Mammary epithelial cell (primary cell): ENCODE data around the gene EVC.

Experiments
- CTCF ChIP-seq, 2 donors: IDR thresholded peaks in 1 of 2; conservative IDR thresholded peaks in 1 of 2; 2 replicates each; pipeline ENCODE4 v1.5.1; 2011 to 2012; ENCODE audit warnings: inconsistent platforms in 2 of 2, low read length in 2 of 2, mild to moderate bottlenecking in 2 of 2, control low read depth in 1 of 2, low read depth in 1 of 2; ENCODE audit not compliant: insufficient read depth in 1 of 2; ENCODE audit errors: extremely low read depth in 1 of 2
- EZH2 ChIP-seq: IDR thresholded peaks from 2 replicates; pipeline ENCODE4 v1.6.1; 2012; ENCODE audit warnings: low read length, inconsistent platforms, borderline replicate concordance

GRCh38 chr4:5720980-5721379 is 10.0 kb downstream of the EVC start:
- TF ChIP-seq CTCF (conservative IDR thresholded peaks at IDR 0.05 in 1 of 2, IDR thresholded peaks at IDR 0.05 in 1 of 2; ENCODE audit: extremely low read depth in 1 of 2, insufficient read depth in 1 of 2, low read depth in 1 of 2, low read length in 2 of 2), result no peak
- no peak for TF ChIP-seq EZH2
